GM10847 (cell line): ENCODE measurements around the gene JARID2.

Experiments
- POLR2A ChIP-seq: IDR thresholded peaks from 2 replicates; pipeline ENCODE4 v1.6.1; 2011; ENCODE audit not compliant: insufficient read length; ENCODE audit errors: extremely low read depth

Gene JARID2

DNA sequence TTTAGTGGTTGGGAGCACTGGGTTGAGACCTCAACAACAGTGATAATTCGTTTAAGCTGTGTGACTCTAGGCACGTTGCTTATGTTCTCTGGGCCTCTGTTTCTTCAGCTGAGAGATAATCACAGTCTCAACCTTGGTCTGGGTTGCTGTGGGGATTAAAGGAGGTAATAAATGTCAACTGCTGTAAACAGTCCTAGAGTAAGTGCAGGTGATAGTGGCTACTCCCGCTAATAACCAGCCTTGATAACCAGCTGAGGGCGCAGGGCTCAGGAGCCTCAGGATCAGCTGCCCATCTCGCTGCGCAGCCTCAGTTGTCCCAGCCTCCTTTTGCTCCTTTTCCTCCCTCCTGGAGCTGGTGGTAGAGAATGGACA is 58.0 kb downstream of the JARID2 start:
- TF ChIP-seq POLR2A, result no peak

DNA sequence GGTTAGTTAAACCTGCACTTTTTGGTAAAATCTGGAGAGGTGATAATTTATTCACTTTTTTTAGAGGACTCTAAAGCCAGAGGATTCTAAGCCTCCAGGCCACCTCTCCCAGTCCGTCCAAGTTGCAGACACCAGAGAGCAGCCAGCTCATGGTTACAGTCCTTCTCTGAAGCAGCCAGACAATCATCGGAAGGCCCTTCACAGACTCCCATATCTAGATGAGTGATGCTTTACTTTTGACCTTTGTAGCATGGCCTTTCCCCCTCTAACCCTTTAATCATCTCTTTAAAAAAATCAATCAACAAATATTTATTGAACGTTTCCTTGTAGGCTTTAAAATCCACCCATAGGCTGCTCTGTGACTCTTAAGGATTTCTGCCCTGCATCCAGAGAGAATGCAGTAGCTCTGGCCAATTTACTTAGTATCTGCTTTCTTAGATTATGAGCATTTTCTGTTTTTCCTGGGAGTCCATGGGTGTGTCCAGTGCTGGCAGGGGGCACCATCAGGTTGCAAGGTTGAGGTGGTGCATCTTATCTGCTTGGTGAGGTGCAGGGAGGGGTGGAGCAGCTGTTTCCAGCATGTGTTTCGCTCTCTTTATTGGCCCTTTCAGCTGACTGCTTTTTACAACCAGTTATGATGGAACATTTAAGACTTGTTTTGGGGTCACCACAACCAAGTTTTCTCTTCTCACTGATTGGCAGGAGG is 58.6 kb downstream of the JARID2 start:
- TF ChIP-seq POLR2A, result no peak

DNA sequence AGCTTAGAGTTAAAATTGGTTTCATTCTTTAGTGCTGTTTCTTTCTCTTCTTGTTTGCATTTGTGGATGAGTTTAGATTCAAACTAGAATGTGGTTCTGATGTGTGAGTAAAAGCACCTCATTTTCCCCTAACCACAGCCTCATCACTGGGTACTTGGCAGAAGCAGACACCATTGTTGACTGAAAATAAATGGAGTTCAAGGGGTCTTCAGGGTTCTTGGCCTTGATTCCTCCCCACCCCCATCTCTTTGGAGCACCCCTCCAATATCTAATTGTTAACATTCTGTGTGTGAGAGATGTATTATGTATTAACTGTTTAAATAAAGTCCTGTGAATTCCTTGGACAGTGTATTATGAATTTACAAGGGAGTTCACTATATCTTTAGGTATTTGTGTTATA is 59.6 kb downstream of the JARID2 start:
- TF ChIP-seq POLR2A, result no peak

DNA sequence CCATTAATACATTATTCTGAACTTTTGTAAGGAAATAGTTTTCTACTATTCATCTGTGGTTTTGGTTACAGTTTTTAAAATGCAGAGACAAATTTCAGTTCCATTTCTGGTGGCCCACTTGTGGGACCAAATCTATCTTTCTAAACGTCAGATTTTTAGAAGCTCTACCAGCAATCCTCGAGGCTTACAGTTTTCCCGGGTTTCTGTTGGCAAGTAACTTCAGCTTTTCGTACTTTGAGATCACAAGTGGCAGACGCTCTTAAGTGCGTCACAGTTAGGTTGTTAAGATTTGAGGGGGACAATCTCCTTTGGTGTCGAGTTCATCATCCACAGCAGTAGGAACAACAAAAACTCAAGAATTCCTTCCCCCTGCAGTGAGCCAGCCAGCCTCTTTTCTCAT is 60.0 kb downstream of the JARID2 start:
- TF ChIP-seq POLR2A, result no peak

DNA sequence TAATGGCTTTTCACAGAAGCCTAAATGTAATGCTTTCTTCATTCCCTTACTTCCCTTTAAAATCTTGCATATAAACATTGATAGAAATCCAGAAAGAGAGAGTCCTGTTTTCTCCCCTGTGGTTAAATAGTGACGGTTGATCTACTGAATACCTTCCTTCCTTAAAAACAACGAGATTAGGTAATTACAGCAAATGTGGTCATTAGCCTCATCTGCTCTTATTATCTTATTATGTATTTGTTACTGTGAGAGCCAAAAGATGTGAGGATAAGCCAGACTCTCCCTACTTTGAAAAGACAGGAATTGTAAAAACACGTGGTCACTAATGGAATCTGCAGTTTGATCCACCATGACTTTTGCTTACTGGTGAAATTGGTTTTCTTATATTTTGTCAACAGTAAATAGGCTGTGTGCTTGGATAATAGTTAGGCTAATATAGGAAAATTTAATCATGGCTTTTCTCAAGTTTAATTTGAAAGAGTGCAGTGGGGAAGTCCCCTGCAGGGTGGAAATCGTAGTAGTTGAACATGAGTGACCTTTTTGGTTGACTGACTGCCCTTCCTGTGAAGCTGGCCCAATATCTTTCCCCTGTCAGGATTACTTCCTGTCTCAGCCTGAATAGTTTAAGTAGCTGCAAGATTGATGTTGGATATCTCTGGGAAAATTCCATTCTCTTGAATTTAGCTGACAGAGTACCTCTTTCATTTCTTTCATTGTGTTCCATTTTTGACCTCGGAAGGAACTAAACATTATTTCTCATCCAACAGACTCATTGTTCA is 62.8 kb downstream of the JARID2 start:
- TF ChIP-seq POLR2A, result no peak

DNA sequence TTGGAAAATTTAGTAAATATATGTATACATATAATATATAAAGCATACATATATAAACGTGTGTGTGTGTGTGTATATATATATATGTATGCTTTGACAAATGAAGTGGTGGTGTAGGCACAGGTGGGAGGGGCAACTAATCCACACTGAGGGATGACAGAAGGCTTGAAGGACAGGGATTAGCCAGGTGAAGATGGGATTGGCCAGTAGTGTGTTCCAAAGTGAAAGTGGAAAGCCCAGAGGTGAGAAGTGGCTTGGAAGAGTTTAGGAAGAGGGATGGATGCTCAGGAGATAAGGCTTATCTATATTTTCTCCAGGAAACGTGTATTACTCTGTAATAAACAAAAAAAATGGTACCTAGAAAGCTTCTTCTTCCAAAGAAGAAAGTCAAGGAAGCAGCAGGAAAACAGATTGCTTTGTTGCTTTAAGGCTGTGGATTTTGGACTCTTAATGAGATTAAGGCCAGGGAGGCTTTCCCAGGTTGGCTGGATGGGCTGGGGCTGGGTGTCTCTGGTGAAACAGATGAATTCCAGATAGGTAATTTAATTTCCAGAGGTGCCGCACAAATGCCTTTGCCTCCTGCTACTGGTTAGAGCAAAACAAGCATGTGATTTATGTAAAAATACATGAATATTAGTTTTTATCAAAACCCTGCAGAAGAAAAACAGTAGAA is 63.9 kb downstream of the JARID2 start:
- no peak for TF ChIP-seq POLR2A

DNA sequence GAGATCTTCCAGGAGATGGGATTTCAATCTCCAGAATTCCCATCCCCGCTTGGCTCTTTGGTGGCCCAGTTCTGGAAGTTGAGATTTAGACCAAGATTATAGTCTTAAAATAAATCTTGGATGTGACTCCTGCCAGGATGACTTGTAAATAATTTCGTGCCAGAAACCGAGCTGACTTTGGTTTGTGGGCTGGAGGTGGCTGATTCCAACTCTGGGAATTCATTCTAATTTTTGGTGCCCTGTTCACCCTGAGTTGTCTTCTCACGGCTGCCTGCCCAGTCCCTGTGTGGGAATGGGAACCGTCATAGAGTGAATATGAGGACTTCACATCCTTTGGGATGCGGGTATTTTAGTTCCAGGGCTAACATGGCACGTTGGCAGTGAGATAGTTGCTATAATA is 64.8 kb downstream of the JARID2 start:
- no peak for TF ChIP-seq POLR2A

DNA sequence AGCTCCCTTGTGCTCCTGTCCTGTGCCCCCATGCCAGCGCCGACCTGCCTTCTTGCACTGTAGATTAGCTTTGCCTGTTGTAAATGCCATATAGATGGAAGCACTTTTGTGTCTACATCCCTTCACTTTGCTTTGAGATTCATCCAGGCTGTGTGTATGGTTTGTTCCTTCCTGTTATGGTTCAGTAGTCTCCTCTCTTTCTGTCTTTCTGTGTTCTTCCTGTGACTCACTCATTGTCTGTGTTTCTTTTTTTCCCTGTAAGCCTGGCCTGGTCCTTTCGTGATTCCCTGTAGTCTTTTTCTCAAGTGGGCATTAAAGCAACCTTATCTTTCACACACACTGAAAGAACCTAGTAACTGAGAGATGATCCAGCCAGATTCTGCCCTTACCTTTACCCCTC is 66.6 kb downstream of the JARID2 start:
- TF ChIP-seq POLR2A, result no peak

DNA sequence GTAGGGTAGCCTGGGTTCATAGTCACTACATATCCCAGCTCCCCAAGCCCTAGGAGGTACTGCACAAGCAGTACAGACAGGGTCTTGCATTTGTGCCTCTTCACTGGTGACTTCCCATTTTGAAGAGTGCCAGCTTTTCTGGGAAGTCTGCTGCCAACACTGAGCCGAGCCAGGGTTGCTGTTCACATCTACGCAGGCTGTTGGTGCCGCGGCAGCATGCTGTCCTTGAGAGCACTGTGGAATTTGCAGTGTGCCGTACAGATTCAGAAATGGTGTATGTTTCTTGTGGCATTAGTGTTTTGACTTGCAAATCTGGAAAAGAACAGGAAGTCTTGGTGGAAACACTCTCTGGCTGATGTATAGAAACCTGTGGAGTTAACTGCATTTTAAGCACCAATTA is 67.5 kb downstream of the JARID2 start:
- no peak for TF ChIP-seq POLR2A

DNA sequence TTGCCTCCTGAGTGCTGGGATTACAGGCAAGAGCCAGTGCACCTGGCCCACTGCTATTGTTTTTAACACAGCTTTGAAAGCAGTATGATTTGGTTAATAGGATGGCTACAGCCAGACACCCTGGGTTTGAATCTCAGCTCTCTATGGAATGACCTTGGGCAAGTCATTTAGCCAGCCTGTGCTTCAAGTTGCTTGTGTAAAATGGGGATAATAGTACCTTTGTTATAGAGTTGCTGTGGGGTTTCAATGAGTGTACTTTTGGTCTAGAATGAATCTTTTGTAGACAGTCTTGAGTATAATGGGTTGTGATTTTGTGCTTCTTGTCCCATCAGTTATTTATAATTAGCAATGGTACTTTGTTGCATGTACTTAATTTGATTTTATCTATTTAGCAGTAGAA is 70.9 kb downstream of the JARID2 start:
- TF ChIP-seq POLR2A, result no peak

DNA sequence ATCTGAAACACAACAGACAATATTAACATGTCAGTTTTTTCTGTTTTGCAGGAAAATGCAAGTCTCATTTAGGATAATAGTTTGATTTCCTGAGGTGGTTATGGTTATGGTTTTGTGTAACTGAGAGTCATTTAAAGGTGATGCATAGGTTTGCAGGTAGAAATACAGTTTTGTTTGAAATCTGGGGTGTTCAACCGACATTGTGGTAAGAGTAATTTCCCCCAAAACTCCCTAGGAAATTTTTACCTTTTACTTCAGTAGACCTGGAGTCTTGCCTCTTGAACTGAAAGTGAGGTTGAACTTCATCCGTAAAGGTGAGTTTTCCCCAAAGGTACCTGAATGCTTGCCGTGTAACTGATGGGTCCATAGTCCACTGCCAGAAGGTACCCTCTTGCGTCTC is 71.4 kb downstream of the JARID2 start:
- TF ChIP-seq POLR2A, result no peak

DNA sequence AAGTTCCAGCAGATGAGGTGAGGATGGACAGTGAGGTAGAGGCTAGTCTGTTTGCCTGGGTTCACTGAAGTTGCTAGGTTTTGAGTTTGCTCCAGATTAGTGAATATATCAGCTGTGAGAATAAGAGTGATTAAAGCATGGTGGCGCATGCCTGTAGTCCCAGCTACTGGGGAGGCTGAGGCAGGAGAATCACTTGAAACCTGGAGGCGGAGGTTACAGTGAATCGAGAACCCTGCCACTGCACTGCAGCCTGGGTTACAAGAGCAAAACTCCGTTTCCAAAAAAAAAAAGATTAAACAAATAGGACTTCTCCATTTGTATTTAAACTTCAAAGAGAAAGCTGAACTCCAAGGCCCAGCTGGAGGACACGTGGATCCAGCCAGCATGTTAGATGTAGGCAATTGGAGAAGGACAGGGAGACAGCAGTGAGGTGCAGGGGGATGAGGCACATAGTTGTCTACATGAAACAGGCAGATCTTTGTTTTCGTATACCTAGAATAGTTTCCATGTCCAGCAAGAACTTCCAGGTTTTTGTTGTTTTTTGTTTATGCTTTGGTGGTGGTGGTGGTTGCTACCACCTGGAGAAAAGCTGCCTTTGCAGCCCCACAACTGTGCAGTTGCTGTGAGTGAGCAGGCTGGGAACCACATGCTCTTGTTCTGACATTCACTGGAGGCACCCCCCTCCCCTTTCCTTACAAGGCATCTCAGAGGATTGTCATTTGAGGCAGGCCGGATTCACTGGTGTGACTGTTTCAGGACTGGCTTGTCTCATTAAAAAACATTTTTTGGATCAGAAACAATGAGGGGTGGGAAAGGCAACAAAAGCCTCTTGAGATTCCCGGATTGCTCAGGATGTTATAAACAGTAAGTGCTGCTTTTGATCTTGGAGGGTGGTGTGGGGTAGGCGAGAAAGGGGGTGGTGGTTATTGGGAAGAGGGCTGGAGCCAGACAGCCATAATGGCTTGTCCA is 72.3 kb downstream of the JARID2 start:
- no peak for TF ChIP-seq POLR2A

DNA sequence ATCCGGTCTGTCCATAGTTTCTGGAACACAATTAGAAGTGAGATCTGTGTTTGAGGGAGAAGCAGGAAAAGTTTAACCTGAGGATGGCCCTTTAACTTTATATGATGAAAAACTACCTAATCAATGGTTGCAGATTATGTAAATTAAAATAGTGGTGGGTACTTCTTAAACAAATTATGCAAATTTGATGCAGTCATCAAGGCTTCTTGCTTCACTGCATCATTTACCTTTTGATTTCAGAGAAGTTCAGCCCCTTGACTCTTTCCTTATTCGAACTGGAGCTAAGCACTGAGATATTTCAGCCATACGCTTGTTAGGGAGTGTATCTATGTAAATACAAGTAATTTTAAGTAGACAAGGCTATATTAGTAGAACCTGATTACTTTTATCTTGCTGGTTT is 73.8 kb downstream of the JARID2 start:
- TF ChIP-seq POLR2A, result no peak

DNA sequence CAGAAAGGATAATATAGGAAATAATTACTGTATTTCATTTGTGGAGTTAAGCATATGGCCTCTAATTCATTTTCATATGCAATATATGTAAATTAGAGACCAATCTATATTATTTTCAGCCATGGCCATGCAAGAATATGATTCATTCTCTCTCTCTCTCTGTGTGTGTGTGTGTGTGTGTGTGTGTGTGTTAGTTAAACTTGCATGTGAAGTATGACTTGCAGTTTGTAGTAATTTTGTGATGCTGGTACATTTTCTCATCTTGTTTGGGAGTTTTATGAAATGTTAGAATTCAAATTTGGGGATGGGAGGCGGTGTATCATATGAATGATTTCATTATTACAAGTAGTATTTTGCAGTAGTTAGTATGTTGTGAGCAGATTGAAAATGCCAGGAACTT is 74.8 kb downstream of the JARID2 start:
- no peak for TF ChIP-seq POLR2A

DNA sequence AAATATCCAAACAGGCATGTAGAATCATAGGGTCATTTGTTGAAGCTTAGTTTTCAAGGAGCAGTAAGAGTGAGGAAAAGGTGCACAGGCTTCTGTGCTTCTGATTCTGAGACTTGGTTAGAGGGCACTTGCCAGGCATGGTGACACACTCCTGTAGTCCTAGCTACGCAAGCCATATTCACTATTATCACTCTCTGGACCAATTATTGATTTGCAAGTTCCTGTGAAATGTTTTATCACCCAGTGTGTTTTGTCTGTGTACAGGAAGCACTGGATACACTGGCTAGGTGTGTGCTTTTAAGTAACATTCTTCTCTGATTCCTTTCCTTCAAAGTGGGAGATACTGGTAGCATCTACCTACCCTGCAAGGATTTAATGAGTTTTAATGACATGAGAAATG is 76.3 kb downstream of the JARID2 start:
- TF ChIP-seq POLR2A, result no peak
